Posterior vena cava (tissue), 2 donors: Measurements from ENCODE around the gene LSP1. TPM values are rescaled to one million over a fixed set of nuclear protein-coding genes. Genes with fewer than 3 reads are reported as not detected.
"Not testable (repeated sequence)": the region's sequence is repeated elsewhere in the genome, so short reads cannot be mapped to it uniquely, and the experiment has no call there.

ENCODE experiments used
- DNase-seq: peaks from one replicate; pipeline ENCODE4 v3.0.0-alpha.2; 2020; ENCODE audit warnings: low spot score
- intact Hi-C, 2 donors: fragments of 100-400 bp; cut with DNase I; formaldehyde crosslinking; loops; one replicate each; pipeline versions ENCODE4 v1.14.1 to v1.14.2; 2022 to 2023
- total RNA-seq, 2 donors: library from RNA; stranded (reverse); fragmentation: NEBNext Ultra II Directional; extraction: Animal tissue kit (Norgen Biotek cat#: 25700); gene quantifications; one replicate each; pipeline ENCODE4 v1.2.1, GENCODE V29; 2021
- donor health status: DM: yes; HTN: yes; CAD: no.
- donor health status: DM: yes; HTN: yes; CAD: no.

Gene LSP1
- total RNA-seq, 2 donors from 2014 or later: 39.1 to 122 TPM

DNA sequence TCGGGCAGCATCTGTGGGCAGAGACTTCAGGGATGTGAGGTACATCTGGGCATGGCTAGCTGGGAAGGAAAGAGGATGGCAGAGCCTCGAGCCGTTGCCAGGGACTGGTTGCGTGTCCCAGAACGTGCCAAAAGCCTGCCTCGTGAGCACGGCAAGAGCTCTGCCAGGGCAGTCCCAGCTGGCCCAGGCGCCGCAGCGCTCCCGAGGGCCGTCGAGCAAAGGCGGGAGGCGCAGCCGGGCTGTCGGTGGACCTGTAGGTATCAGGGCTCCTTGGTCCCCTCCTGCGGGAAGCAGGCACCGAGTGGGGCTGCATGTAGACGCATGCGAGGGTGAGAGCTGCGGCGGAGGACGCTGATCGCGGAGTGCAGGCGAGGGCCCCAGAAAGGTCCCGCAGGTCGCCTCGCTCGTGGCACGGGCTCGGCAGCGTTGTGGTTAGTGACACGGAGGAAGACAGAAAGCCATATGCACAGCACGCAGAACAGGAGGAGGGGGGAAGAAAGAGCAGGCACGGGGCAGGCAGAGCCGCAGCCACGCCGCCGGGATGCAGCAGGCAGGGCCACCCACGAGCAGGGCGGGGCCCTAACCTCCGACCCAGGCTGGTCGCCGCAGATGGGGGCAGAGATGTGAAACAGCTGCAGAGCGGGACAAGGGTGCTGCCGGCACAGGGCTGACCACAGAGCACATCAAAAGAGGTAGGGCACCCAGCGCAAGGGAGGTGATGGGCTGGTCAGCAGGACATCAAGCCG, 18.0 kb downstream of the LSP1 start:
- intact Hi-C loops: no loop called here
- DNase-seq: peak; percentile 79

DNA sequence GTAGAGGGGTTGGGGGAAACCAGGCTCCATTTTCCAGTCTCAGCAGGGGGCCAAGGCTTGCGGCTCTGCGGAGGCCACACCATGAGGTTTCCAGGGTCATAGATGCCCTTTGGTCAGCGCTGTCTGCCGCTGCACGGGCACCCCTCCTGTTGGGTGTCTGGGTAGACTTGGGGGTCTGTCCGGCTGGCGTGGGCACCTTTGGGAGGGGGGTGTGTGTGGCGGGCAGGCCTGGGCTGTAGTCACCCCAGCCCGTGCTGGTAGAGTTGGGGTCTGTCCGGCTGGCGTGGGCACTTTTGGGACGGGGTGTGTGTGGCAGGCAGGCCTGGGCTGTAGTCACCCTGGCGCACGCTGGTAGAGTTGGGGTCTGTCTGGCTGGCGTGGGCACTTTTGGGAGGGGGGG, 18.6 kb downstream of the LSP1 start:
- peak; percentile 71 for DNase-seq
- intact Hi-C loops: no loop called here

- intact Hi-C loops: no loop called here
- DNase-seq: peak; percentile 69
Measured at GRCh38 chr11:1872267-1872985, 19.5 kb downstream of the LSP1 start.

DNA sequence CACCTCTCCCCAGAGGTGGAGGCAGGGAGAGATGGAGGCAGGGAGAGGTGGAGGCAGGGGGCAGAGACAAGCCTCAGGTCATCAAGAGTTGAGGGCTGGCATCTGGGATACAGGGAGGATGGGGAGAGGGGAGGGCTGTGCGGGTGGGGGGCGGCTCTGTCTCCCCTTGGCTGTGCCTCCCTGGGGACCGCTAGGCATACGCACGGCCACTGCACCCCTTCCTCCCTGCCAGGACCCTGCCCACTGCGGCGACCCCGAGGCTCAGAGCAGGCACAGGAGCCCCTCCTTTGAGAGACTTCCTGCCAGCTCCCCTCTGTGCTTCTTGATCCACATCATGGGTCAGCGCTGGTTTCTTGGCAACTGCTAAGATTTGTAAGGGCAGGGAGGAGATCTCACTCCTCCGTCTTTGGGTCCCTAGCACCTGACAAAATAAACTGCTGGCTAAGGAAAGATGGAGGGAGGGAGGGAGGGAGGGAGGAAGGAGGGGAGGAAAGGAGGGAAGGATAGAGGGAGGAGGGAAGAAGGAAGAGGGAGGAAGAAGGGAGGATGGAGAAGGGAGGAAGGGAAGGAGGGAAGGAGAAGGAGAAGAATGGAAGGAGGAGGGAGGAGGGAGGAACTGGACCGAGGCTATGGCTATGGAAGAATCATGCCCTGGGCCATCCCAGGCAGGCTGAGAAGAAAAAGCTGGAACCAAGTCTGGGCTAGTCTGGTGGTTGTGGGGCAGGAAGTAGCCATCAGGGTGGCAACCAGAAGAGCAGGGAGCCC, 20.3 kb downstream of the LSP1 start:
- intact Hi-C loops: no loop called here
- peak; percentile 83 for DNase-seq

GRCh38 chr11:1873813-1874150, 20.9 kb downstream of the LSP1 start:
- intact Hi-C loops, DNase-seq: not testable (repeated sequence)

DNA sequence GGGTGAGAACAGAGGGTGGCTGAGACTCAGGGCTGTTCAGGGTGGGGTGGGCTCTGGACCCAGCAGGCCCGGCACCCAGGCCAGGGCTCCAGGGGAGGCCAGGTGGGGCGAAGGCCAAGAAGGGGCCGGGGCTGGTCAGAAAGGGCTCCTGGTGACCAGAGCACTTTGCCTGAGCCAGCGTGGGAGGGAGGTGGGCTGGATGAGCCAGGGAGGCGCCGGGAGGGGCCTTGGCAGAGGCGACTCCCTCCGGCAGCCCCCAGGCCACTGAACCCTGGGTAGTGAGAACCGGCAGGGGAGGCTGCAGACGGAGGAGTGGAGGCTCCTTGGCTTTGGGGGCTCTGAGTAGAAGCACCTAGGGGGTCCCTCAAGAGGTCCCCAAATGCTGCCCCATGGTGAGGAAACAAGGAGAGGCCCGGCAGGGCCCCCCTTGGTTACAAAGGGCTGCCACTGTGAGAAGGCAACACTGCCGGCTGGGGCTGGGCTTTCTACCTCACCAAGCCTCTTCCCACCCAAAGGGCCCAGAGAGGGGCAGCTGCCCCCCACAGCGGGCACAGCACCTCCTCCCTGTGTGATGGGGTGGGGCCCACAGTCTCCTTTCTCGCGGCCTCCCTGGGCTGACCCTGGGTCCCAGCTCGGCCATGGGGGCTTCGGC, 21.7 kb downstream of the LSP1 start:
- intact Hi-C loops: not testable (repeated sequence)

GRCh38 chr11:1875093-1875850, 22.4 kb downstream of the LSP1 start:
- intact Hi-C loops: no loop called here
- peak; percentile 78 for DNase-seq

More for the DNA sequence above, 21.7 kb downstream of the LSP1 start:
- DNase-seq: peak; percentile 82

DNA sequence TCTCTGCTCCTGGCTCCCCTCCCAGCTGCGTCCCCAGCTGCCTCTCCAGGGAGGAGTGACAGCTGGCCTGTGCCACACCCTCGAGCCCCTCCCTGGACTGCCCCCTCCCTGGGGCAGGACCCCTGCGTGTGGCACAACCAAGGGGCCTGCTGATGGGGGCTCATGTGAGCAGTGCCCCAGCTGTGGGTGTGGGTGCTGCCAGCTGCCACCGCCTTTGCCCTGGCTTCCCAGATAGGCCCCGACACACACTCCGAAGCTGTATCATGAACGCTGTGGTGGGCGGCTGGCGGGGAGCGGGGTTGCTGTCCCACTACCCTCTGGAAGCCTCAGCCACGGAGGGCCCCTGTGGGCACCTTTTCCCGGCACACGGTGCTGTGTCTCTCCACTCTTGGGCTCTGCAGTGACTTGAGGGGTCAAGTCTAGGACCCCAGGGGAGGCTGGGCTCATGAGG, 23.0 kb downstream of the LSP1 start:
- DNase-seq: not testable (repeated sequence)

DNA sequence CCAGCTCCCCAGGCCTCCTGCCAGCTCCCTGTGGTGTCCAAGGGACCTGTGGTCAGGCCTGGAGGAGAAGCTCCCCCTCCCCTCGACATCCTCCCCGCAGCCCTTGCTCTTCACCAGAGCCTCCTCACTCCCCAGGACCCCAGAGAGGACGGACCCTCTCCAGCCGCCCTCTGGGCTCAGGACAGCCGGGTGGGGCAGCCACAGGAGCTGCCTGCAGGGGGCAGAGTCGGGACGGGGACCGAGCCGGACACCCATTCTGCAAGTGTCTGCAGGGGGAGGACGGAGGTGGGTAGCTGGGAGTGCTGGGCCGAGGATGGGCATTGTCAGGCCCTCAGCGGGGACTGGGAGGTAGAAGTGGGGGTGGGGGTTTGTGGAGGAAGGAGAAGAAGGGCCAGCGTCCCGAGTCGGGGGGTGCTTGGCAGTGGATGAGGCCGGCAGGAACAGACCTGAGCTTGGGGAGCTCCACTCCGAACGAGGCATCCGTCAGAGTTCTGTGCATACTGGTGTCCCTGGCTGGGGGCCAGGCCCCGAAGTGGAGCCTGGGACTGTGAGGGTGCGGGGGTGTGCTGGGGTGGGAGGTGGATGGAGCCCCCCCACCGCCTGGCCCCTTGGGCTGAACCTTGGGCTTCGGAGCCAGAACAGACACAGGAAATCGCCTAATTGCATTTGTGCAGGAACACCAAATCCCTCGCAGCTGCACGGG, 23.6 kb downstream of the LSP1 start:
- DNase-seq: peak; percentile 85

More for the DNA sequence above, 23.0 kb downstream of the LSP1 start:
- intact Hi-C loops: not testable (repeated sequence)

DNA sequence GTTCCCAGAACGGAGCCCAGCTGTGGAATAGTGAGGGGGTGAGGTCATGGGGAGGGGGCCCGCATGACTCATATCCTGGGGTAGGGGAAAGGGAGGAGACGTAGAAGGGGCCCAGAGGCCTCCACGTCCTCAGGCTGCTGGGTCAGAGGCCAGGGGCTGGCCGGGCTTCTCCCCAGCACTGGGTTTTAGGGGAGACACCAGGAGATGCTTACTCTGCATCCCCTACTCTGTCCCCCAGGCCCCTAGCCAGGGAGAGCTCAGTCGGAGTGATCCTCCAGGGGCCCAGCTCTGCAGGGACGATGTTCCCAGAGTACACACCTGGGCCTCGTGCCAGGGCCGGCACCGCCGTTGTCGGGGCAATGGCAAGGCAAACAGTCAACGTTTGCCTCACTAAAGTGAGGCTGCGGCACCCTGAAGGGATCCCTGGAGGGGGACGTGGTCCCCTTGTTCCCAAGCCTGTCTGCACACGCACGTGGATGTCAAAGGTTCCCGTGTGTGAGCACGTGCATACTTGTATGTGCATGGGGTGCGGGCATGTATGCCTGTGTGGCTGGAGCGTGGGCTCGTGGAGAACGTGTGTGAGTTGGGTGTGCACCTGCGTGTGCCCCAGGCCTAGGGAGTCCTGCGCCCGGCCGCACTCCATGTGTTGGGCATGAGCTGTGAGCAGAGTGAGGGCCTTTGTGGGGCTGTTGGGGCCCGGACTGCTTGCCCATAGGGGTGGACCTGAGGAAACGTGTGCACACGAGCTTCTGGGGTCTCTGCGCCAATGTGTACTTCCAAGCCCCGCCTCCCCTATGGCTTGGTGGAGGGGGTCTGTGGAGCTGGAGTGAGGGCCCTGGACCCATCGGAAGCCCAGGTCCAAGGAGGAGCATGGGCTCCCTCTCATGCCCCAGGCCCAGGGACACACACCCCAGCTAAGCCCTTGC, 24.6 kb downstream of the LSP1 start:
- peak; percentile 92 for DNase-seq
- intact Hi-C loops: no loop called here

More for the DNA sequence above, 23.6 kb downstream of the LSP1 start:
- intact Hi-C loops: no loop called here

DNA sequence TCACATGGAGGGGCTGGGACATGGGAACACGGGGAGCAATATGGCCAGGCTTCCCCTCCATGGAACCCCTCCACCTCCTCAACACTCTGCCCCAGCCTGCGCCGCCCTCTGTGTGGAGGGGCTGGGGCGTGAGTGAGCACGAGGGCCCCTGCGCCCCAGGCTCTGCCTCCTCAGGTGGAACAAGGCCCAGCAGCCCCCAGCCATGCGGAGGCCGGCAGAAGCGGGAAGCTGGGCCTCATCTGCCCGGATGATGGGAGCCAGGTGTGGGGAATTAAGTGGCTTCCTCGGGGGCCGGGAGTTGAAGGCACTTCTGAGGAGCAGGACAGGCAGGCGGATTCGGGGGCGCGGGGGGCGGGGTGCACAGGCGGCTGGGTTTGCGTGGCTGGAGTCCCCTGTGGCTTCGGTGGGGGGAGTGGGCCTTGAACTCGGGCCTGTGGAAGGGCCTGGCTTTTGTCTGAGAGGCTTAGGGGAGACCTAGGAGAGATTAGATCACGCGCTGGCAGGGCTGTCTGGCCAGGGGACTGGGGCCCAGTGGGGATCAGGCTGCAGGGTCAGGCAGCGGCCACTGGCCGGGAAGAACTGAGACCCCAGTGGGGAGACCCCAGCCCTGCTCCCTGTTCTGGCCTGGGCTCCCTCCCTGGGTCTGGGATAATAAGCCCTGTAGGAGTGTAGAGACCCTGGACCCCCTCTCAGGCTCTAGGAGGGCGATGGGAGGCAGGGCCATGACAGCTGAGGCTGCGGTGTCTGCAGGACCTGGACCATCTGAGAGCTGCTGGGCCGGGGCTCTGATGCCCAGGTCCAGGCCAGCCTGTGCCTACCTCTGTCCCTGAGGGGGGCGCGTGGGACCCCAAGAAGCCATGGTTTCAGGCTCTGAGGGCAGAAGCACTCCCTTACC, 25.5 kb downstream of the LSP1 start:
- peak; percentile 83 for DNase-seq
- intact Hi-C loops: no loop called here

- intact Hi-C loops: no loop called here
- DNase-seq: peak; percentile 72
Measured at GRCh38 chr11:1879342-1879940, 26.6 kb downstream of the LSP1 start.

GRCh38 chr11:1879941-1880720, 27.2 kb downstream of the LSP1 start:
- DNase-seq: peak; percentile 95
- intact Hi-C loops: loop anchor here (5.0 to 10.0 kb wide), 4 partner anchors 37 to 1038 kb away; partner anchors contain the start of genes POLR2L (in 1 of the 2), TNNT3 (in 1 of the 2) and TSPAN4 (in 1 of the 2)

DNA sequence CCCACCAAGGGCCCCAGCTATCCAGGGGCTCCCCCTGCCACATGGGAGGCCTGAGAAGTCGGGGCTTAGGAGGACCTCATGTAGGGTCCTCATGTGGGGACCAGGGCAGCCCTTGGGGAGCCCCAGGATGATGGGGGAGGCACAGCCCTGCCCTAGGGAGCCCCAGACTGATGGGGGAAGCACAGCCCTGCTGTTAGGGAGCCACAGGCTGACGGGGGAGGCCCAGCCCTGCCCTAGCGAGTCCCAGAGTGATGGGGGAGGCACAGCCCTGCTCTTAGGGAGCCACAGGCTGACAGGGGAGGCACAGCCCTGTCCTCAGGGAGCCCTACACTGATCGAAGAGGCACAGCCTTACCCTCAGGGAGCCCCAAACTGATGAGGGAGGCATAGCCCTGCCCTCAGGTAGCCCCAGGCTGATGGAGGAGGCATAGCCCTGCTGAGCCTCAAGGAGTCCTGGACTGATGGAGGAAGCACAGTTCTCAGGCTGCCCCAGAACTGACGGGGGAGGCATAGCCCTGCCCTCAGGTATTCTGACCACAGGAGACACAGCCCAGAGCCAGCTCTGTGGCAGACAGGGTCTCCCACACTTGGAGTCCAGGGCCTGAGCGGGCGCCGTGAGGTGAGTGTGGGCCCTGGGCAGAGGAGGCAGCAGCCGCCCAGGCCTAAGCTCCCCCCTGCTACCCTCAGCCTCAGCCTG, 28.0 kb downstream of the LSP1 start:
- intact Hi-C loops: loop anchor here (5.0 to 10.0 kb wide), 4 partner anchors 36 to 1039 kb away; partner anchors contain the start of genes POLR2L (in 1 of the 2), TNNT3 (in 1 of the 2) and TSPAN4 (in 1 of the 2)
- peak; percentile 69 for DNase-seq
